ENCODE results near the gene FAXDC2.

DNA sequence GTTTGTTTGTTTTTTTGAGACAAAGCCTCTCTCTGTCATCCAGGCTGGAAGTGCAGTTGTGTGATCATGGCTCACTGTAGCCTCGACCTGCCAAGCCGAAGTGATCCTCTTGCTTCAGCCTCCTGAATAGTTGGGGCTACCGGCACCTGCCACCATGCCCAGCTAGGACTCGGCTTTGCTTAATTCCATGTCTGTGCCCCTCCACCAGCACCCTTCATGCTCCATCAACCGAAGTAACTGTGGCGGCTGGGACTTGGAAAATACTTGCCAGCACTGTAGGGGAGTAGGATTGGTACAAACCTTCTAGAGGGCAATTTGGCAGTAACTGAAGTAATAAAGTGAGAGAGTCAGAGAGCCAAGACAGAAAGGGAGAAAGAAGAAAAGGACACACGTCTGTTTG lies 19.0 kb downstream of the FAXDC2 start:
- TF ChIP-seq, protein P1, sequence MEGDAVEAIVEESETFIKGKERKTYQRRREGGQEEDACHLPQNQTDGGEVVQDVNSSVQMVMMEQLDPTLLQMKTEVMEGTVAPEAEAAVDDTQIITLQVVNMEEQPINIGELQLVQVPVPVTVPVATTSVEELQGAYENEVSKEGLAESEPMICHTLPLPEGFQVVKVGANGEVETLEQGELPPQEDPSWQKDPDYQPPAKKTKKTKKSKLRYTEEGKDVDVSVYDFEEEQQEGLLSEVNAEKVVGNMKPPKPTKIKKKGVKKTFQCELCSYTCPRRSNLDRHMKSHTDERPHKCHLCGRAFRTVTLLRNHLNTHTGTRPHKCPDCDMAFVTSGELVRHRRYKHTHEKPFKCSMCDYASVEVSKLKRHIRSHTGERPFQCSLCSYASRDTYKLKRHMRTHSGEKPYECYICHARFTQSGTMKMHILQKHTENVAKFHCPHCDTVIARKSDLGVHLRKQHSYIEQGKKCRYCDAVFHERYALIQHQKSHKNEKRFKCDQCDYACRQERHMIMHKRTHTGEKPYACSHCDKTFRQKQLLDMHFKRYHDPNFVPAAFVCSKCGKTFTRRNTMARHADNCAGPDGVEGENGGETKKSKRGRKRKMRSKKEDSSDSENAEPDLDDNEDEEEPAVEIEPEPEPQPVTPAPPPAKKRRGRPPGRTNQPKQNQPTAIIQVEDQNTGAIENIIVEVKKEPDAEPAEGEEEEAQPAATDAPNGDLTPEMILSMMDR (IDR thresholded peaks at IDR 0.05 in 2 of 3, conservative IDR thresholded peaks at IDR 0.05 in 1 of 3; ENCODE audit: control insufficient read depth in 2 of 3, extremely low read depth in 1 of 3, insufficient read depth in 1 of 3, low read depth in 3 of 3, low read length in 3 of 3) = no peak
- TF ChIP-seq GABPA (IDR thresholded peaks at IDR 0.05; ENCODE audit: low read depth) (no peak), PKNOX1 (IDR thresholded peaks at IDR 0.05) (no peak), ATF7 (IDR thresholded peaks at IDR 0.05; ENCODE audit: low read depth) (no peak), ASH2L (IDR thresholded peaks at IDR 0.05; ENCODE audit: borderline replicate concordance, low read depth) (no peak), POLR2A (IDR thresholded peaks at IDR 0.05; ENCODE audit: low read depth, low read length) (no peak), JUNB (IDR thresholded peaks at IDR 0.05) (no peak)
- TF ChIP-seq, protein P2, sequence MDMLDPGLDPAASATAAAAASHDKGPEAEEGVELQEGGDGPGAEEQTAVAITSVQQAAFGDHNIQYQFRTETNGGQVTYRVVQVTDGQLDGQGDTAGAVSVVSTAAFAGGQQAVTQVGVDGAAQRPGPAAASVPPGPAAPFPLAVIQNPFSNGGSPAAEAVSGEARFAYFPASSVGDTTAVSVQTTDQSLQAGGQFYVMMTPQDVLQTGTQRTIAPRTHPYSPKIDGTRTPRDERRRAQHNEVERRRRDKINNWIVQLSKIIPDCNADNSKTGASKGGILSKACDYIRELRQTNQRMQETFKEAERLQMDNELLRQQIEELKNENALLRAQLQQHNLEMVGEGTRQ (IDR thresholded peaks at IDR 0.05; ENCODE audit: borderline replicate concordance, low read depth, low read length) = no peak
- TF ChIP-seq, protein P3, sequence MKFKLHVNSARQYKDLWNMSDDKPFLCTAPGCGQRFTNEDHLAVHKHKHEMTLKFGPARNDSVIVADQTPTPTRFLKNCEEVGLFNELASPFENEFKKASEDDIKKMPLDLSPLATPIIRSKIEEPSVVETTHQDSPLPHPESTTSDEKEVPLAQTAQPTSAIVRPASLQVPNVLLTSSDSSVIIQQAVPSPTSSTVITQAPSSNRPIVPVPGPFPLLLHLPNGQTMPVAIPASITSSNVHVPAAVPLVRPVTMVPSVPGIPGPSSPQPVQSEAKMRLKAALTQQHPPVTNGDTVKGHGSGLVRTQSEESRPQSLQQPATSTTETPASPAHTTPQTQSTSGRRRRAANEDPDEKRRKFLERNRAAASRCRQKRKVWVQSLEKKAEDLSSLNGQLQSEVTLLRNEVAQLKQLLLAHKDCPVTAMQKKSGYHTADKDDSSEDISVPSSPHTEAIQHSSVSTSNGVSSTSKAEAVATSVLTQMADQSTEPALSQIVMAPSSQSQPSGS (IDR thresholded peaks at IDR 0.05; ENCODE audit: low read length) = no peak
